Colon (tissue), 2 donors: ENCODE results near the gene PPP1R9A.

Experiments
- FAIRE-seq: peaks from 2 replicates; lab custom pipeline; 2012; peaks lifted over from hg19 to GRCh38; lab: Jason Lieb, UNC
- donor health status: control.
- donor health status: control.

Gene PPP1R9A

DNA sequence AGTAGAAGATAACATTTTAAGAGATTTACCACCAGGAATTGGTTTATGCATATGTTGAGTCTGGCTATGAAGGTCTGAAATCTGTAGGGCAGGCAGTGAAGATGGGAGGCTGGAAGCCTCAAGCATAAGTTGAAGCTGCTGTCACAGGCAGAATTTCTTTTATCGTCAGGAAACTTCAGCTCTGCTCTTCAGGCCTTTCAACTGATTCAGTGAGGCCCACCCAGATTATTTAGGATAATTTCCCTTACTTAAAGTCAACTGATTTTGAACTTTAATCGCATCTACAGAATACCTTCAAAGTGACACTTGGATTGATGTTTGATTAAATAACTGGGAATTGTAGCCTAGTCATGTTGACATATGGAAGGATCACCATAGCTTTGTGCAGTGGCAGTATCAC is 190.5 kb downstream of the PPP1R9A start:
- no peak for FAIRE-seq

DNA sequence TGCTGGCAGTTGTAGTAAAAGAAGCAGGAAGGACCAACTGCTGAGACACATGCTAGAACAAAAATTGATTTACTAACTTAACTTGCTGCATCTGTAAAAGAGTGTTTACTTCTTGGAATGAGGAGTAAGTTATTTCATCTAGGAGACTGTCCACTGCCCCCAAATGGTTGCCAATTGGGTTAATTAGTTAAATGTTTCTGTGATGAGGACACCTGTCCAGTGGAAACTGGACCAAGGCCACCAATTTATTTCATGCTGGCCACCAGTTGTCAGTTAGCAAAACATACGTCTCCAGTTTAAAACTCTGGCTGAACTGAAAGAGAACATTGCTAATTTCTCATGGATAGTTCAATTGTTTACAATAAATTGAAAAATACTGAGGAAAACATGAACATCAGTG is 191.7 kb downstream of the PPP1R9A start:
- FAIRE-seq = no peak

DNA sequence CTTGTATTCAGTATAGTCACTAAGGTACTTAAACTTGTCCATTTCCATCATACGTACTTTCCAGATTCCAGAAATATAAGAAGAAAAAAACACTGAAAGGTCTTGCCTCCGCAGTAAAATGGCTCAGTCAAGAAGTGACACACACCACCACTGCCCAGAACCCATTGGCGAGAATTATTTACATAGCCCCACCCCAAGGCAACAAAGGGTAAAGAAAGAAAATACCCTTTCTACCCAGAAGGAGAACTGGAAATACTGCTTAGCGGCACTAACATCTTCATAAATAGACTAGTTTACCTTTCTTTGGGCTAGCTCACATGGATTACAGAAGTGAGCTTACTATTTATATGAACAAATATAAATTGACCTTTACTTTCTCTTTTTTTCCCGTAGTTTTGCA is 194.0 kb downstream of the PPP1R9A start:
- no peak for FAIRE-seq

DNA sequence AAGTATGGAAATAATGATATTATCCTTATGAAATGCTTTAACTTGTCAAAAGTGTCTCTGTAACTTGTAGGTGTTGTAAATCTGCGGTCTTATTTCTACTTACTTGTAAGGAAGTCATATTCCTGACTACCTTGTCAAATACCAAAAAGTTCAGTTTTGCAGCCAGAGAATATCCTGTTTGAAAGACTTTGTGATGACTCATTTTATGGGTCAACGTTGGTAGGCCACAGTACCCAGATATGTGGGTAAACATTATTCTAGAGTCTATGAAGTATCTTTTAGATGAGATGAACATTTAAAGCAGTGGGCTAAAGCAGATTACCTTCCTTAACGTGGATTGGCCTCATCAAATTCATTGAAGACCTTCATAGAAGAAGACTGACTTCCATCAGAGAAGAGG is 195.3 kb downstream of the PPP1R9A start:
- no peak for FAIRE-seq

DNA sequence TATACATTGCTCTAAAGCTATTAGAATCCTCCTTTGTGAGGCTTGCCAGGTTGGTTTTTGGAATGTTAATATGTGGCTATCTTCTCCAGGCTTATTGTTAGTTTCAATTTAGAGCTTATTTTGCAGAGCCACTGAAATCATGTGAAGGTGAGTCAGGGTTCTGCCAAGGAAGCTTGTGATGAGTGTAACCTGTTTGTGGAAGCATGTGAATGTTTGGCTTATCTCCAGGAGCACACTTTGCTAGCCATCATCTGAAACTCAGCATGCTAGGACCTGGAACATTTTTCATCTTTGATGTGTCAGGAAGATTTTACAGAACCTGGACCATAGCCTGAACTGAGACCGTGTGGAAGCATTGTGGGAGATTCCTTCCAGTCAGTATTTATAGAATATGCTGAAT is 197.3 kb downstream of the PPP1R9A start:
- no peak for FAIRE-seq

DNA sequence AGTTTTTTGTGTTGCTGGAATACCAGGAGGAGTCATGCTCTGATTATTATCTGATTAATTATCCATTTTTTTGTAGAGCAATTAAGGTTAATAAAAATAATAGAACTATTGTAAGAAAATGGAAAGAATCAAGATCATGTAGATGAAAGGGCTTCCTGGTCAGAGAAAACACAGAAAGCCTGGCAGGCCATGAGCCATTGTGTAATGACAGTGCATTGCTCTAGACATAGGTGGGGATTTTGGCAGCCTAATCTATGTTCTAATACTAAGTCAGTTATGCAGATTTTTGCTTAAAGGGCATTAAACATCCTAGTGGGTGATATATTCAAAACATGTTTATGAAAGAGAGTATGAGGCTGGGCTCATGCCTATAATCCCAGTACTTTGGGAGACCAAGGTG is 198.2 kb downstream of the PPP1R9A start:
- FAIRE-seq = no peak

DNA sequence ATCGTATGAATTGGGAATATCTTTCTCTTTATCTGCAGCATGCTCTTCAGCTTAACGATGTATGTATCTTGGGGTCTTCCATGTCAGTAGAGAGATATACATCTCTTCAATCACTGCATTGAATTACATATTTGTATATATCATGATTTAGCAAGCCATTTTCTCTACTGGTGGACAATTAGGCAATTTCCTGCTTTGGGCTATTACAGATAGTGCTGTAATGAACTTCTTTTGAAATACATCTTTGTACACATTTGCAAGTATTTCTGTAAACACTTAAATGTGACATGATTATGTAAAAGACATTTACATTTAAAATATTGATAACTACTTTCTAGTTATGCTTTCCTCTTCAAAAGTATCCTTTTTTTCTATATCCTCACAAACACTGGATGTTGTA is 199.0 kb downstream of the PPP1R9A start:
- FAIRE-seq = no peak

DNA sequence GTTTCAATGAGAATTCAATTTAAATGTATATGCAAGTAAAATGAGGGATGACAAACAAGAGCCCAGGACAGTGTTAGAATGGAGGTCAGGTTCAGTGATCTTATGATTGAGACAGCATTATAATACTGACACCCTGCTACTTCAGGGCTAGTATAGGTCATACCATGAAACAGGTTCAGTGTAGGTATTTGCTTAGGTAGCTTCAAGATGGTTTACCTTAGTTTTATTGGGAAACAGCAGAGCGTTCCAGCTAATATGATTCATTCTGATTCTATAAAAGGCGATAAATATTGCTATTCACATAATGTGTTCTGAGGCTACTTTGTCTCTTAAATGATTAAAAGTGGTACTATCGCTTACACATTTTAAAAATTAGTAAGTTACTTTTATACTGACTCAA is 203.3 kb downstream of the PPP1R9A start:
- no peak for FAIRE-seq

DNA sequence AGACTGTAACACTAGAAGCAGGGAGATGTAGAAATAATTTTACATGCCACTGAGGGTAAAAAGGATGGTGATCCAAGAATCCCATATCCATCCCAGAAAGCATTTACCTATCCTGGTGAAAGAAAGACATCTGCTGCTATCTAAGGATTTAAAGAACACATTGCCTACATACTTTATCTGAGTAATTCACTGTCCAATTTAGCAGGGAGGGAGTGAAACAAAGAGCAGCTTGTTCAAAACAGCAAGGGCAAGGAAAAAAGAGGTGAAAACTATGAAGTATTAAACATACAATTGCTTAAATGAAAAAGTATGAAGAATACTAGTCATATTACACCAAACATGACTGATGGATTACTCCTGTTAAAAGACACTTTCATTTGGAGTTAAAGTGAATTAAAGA is 206.2 kb downstream of the PPP1R9A start:
- no peak for FAIRE-seq

DNA sequence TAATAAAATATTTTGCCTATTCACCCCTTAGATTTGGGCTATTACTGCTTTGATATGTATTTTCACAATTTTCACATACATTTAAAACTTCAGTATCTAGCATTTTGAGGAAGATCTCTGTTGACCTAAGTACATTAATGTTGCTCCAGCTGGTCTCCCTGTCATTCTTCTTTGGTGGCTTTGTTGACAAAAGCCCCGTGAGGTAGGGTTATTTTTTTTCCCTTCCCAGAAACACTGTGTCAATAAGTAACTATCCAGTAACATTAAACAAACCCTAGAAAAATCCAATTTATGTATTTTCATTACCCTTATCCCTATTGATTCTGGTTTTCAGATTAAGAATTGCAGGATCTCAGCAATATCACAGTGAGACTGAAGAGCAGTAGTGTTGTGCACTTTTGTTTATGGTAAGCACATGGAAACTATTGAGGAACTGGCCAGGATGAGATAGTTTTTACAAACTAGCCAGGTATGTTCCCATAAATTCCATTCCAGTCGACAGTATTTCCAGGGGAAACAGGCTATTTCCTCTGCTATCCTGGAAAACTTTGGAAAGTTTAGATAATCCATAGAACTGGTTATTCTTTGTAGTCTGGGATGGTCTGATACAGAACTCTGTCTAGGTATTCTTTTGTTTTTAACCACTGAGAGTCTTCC is 218.8 kb downstream of the PPP1R9A start:
- FAIRE-seq = no peak

DNA sequence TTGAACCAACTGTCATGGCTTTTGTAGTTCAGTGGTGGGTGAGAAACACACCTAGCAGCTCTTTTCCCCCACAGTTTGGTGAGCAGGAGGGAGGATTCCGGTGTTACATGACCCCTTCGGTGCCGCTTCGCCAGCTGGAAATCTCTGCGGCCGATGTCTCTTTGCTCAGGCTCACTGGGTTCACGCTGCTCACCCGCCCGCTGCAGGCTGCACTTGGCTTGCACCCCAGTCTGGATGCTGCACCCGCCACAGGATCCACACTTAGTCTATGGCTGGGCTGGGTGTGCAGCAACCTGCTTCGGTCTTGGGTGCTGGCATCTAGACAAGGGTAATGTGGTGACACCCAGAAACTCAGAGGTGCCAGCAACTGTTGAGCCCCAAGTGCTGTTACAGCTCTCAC is 225.1 kb downstream of the PPP1R9A start:
- no peak for FAIRE-seq

DNA sequence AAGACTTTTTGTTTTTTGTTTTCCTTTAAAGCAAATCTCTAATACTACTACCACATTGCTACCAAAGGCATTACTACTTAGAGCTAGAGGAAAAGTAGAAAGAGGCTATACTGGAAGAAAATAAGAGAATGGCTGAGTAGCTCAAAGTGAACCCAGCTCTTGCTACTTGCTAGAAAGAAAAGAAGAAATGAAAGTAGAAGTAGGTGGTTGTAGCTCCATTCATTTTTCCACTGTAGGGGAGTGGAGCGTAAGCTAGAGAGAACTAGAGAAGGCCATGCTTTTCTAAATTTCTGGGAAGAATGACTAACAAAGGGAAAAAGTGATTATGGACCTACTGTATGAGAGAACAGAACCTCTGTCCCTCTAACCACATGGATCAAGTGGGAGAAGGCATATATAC is 232.5 kb downstream of the PPP1R9A start:
- FAIRE-seq = no peak

DNA sequence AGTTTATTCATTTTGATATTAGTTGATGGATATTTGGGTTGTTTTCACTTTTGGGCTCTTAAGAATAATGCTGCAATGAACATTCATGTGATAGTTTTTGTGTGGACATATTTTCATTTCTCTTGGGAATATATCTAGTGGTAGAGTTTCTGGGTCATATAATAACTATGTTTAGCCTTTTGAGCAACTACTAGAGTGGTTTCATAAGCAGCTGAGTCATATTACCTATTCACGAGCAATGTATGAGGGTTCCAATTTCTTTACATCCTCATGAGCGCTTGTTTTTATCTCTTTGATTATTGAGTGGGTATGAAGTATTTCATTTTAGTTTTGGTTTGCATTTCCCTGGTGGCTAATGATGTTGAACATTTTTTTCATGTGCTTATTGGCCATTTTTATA is 234.4 kb downstream of the PPP1R9A start:
- no peak for FAIRE-seq

DNA sequence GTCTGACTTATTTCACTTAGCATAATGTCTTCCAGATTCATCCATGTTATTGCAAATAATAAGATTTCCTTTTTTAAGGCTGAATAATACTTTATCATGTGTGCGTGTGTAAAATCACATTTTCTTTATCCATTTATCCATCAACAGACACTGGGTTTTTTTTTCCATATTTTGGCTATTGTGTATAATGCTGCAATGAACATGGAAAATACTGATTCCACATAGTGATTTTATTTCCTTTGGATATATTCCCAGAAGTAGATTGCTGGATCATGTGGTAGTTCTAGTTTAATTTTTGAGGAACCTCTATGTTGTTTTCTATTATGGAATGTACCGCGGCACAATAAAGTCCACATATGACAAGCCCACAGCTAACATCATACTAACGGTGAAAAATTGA is 236.9 kb downstream of the PPP1R9A start:
- FAIRE-seq = no peak

DNA sequence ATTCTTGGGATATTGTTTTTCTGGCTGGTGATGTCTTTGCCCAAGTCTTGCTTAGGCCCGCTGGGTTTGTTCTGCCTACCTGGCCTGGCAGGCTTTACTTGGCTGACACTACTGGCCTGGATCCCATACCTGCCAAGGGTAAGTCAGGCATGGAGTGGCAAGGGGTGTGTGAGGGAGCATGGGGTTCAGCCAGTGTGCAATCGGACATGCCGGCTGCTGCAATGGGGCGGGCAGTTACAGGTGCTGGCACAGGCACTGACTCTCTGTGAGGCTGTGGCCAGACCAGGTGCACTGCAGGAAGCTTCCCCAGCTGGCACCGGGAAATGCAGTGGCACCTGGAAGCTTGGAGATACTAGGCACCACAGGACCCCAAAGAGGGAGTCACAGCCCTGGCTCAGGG is 248.6 kb downstream of the PPP1R9A start:
- no peak for FAIRE-seq

DNA sequence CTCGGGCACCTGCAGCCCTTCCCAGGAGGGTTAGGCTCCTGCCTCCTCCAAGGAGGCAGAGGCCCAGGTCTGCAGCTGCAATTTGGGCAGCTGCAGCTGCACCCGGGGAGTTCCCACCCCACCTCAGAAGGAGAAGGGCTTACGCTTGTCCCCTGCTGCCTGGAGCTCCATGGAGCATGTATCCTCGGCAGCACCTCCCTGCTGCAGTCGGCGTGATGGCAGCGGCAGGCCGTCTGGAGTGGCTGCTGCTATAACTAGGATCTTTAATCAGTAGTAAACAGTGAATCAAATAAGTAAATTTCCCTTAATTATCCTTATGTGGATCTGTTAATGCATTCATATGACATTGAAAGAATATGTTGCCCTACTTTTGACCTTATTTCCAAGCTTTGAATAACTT is 250.0 kb downstream of the PPP1R9A start:
- FAIRE-seq = no peak

DNA sequence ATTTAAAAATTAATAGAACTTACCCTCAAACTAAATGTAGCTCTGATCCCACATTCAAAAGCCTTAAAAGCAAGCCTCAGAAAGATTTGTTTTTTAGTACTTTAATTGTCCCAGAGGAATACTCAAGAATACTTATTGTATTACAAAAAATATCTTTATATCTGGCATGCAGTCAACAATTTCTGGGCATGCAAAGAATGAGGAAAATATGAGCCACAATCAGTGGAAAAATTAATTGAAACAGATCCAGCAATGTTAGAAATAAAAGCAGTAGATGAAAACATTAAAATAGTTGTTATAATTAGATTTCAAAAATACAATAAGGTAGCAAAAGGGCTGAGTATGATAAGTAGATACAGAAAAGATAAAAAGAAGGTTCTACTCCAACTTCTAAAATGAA is 262.3 kb downstream of the PPP1R9A start:
- FAIRE-seq = no peak

DNA sequence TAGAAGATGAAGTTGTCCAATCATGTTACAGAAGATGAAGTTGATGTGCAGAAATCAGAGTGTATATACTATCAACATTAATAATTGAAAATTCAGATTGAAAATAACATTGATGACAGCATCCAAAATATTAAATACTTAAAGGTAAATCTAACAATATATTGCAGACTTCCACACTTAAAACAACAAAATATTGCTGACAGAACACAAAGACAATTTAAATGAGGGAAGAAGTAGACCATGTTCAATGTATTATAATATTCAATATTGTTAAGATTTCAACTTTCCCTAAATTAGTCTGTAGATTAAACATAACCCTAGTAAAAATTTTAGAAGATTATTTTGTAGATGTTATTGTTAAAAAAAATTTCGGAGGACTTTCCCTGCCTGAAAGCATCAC is 265.0 kb downstream of the PPP1R9A start:
- FAIRE-seq = no peak

DNA sequence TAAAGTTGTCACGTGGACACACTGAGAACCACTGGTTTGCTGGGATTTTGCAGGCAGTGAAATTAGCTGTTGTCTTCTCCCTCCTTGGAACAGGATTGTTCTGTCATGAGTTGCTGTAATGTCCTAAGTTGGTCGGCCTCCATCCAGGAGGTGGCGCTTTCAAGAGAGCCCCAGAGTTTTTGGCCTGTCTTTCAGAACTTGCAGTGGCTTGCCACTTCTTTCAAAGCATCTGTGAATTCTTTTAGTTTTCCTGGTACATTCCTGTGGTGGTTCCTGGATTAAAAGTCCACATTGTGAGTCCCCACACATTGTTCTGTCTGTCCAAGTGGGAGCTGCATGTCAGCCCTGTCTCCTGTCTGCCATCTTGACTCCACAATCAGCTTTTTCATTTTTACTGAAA is 283.1 kb downstream of the PPP1R9A start:
- FAIRE-seq = no peak

DNA sequence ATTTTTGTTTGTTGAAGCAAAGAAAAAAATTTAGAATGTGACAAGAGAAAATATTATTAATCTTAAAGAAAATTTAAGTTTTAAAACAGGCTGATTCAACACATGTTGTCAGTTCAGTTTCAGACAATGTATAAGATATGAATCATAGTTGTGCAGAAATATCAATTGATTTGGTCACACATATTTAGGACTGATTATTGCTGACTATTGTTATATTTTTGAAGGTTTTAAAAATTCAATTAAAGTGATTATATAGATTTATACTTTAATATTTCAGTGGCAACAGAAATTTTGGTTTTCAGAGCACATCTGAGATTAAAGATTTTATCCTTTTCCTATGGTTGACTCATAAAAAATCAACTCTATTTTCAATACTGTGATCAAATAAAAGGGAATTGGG is 284.4 kb downstream of the PPP1R9A start:
- FAIRE-seq = no peak

DNA sequence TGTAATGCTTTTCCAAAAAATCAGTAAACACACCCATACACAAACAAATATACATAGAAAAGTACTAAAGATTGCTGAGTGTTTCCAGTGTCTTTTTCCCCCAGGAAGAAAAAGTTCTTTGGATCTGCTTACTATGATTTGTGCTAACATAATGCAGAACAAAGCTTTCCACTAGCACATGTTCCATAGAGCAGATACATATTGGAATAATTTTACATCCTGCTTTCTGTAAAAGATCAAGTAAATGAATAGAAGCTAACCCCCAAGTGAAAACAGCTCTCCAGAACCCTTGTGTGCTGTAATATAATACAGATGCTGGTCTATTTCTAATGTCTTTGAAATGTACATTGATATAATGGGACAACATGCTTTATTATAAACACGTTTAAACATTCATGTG is 291.5 kb downstream of the PPP1R9A start:
- FAIRE-seq = no peak

DNA sequence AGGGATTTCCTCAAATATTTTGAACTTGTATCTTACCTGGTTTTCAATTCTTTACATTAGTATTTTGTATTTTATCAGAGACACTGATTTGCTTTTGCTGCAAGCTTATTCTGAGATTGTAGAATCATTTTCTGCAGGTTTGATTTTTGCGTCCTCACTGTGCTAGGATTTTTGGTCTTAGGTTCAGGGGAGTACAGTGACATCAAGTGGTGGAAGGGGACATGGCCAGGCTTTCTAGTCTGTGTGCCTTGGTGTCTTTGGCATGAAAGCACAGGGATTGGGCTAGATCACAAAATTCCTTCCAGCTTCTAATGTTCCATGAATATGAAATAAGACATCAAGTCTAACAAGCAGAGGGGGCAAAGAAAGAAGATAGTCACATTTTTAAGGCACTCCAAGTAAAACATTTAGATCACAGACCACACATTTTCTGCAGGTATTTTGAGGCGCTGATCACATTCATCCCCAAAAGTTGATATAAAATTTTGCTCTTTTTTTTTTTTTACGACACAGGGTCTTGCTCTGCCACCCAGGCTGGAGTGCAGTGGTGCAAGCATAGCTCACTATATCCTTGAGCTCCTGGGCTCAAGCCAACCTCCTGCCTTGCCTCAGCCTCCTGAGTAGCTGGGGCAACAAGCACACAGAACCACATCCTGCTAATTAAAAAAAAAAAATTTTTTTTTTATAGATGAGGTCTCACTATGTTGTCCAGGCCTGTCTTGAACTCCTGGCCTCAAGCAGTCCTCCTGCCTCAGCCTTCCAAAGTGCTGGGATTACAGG is 292.6 kb downstream of the PPP1R9A start:
- no peak for FAIRE-seq

DNA sequence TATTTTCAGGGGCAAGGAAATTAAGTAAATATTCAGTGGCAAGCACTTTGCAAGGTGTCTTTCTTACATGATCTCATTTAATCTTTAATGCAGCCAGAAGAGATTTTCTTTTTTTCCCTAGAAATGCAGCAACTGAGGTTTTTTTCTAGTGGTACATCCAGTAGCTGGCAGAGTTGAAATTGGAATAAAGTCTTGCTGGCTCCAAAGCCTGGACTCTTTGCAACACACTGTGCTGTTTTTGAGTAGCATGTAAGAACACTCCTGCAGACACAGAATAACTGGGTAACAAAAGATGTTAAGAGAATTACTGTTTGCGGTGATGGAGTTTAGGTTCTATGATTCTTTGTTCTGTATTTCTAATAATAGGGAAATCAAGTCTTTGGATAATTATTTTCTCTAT is 293.3 kb downstream of the PPP1R9A start:
- FAIRE-seq = no peak

DNA sequence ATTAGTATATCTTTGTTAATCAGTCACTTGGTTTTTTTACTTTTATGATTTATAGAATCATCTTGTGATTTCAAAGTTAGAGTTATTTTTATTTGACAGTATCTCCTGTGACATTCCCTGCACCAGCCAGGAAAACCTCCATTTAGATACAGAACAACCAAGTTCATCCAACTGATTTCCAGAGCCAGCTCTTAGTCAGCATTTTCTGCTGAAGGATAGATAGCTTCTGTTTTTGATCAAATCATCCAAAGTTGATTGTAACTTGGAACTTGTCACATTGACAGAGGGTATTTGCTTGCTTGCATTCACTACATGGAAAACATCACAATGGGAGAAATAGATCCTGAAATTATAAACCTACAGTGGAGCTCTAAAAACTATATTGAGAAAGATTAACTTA is 294.3 kb downstream of the PPP1R9A start:
- no peak for FAIRE-seq
